Activated CD8-positive, alpha-beta memory T cell treated with anti-CD3 and anti-CD28 coated beads, Interleukin-2, amount 50 U/mL, for 1 hour (primary cell): ENCODE results near the gene JMJD1C.

Source experiments
- DNase-seq: peaks from one replicate; pipeline ENCODE4 v3.0.0-alpha.2; 2020; ENCODE audit errors: extremely low read depth

JMJD1C gene

DNA sequence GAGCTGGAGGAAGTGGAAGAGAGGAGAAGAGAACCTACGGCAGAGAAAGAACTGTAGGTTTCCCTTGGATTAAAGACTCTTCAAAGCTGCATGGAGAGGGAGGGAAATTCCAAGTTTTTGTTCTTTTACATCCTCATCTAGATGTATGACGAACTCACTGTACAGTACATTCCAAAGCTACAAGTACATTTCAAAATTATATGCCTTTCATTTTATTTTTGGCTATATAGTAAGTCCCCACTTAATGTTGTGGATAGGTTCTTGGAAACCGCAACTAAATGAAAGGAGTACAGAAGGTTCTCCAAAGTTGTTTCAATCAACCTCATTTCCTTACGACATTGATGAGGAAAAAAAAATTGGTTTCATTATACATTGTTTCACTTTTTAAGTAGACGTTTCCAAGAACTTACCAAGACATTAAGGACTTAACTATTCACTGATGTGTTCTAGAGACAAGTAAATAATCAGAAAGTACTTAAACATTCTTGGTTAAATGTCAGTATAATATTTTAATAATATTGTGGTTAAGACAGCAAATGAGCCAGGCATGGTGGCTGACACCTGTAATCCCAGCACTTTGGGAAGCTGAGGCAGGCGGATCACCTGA, 16.1 kb upstream of the JMJD1C start:
- no peak for DNase-seq

DNA sequence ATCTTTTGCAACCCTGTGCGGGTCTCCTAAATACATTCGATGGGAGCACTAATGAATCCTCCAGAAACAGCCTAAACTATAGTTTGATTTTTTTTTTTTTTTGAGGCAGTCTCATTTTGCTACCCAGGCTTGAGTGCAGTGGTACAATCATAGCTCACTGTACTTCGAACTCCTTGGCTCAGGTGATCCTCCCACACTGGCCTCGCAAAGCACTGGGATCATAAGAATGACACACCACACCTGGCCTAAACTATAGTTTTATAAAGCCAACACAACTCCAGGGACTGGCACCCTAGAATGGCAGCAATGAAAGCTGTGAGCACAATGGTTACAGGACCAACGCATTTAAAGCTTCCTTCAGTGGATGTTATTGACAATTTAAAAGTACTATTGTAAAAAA, 14.5 kb upstream of the JMJD1C start:
- no peak for DNase-seq

DNA sequence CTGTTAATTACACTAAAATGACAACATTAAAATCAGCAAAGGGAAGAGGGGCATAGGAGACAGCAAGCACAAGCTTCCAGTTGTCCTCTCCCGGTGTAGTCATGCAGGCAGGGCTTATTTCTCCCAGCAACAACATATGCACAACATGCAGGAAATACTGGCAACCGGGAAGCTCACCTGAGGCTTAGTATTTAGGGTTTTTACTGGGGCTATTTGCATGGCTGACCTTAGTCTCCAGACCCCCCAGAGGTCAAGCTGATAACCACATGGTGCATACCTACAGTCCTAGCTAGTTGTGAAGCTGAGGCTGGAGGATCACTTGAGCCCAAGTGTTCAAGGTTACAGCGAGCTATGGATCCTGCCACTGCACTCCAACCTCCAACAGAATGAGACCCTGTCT, 12.8 kb upstream of the JMJD1C start:
- no peak for DNase-seq

DNA sequence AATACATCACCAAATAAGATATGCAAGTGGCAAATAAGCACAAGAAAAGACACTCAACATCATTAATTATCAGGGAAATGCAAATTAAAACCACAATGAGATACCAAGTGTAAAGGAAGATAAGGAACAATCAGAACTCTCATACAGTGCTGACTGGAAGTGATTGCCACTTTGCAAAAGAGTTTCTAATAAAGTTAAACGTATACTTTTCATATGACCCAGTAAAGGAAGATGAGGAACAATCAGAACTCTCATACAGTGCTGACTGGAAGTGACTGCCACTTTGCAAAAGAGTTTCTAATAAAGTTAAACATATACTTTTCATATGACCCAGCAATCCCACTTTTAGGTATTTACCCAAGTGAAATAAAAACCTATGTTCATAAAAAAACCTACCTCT, 12.2 kb upstream of the JMJD1C start:
- no peak for DNase-seq

DNA sequence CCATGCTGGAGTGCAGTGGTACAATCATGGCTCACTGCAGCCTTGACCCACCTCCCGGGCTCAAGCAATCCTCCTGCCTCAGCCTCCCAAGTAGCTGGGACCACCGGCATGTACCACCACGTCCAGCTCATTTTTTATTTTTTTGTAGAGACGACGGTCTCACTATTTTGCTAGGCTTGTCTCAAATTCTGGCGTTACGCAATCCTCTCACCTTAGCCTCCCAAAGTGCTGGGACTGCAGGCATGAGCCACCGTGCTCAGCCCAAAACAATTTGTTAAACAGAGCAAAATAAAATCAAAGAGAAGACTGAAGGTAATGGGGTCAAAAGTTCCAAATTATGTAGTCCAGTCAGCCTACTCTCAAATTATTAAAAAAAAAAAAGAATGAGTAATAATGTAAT, 8.7 kb upstream of the JMJD1C start:
- no peak for DNase-seq

DNA sequence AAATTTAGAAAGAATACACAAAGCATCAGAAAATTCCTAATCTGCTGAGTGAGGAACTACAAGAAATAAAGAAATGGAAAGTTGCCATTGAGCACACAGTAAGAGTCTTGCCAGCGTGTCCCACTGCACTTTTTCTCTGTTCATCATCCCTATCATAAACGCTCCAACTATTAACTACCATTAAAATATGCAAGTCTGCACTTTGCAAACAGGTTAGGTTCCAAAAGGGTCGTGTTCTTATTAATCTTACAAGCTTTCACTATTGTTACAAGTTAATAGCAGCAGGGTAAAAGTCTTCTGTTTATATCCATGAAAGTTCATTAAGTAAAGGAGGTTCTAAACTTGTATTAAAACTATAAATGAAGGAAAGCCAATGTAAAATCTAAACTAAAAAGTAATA, 5.2 kb upstream of the JMJD1C start:
- no peak for DNase-seq

DNA sequence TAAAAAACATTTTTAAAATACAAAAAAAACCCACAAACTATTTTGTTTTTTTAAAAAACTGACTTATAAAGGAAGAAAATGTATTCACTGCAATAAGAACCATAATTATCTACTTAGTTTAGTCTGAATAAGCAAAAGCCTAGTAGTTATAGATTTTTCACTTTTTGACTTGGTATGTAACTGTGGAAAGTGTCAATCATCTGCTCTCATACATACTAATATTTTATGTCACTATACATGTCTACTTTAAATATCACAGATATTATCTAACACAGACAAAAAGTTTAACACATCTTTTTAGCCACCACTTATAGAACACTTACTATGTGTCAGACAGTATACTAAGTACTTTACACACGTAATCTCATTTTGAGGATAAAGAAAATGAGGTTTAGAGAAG, 3.2 kb upstream of the JMJD1C start:
- DNase-seq, result no peak

DNA sequence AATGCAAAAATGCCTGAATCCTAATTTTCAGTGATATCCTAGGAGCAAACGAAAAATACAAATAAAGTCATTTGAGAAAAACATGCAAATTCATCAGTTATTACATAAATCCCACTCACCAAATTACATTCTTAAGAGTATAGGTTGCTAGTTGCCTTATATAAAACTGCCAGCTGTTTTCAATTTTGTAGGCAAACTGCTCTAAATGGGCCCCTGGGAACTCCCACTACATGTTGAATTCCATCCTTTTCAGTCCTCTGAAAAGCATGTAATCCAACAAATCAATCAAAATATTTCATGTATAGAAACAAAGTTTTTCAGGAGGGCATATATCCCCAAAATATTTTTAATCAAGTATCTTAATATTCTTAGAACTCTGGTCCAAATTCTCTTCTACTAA, 2.1 kb upstream of the JMJD1C start:
- no peak for DNase-seq

DNA sequence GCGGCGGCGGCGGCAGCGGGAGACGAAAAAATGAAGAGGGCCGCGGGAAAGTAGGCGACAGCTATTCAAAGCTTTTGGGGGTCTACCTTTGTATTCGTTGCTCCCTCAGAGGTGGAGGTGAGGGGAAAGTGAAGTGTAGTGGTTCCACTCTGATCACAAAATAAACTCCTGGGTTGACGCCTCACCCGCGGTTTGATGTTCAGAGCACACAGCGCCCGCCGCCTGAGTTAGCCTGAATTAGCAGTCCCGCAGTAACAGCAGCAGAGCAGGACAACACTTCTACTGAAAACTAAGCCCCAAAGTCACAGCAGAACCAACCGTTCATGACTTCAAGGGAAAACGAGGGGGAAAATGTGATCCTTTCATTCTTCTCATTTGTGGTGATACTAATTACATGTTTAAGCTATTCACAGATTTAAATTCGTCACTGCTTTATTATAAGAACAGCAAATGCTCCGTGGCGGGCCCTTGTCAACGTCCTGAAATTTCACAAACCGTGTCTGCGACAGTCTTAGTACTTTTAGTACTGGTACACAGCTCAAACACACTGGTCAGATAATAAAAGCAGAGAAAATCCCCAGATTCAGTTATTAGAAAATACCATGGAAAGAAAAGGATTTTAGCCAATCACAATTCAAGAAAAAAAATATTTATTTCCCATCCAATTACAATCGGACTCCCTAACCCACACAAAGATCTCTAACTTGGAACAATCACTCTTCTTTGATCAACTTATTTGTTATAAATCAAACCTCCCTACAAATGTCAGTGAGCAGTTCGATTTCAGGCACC, 563 bp upstream of the JMJD1C start:
- DNase-seq, result no peak

DNA sequence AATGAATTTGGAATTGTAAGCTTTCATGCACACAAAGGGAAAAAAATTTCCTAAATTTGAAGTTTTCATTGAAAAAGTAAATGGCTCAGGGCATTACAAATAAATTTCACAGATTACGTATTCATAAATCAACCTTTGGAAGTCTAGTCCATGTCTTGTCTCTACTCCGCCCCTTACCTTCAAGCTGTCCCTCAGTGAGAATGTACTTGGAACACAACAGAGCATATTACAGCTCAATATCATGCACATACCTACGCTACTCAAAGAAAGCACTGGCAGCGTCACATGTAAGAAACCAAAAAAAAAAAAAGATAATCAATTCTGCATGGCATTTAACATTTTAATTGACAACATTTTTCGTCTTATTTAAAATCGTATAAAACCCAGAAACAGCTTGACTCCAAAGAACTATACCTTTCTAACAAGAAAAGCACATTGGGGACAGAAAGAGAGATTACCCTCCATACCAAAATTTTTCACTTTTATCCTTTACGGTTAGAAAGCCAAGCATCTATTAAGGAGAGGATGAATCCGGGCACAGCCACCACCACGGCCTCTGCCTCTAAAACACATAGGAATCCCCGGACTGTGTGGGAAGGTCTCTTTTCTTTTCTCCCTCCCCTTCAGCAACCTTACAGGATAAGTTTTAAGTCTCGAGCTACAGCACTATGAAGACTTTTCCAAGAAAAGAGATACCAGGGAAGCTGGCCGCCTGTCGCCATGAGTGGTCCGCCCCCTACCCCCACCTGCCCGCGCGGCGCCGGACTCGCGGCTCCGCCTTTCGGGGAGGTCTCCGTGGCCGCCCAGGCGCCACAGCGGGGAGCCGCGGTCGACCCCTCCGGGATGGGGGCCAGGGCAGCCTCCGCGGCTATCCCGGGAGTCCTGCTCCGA, 1.1 kb downstream of the JMJD1C start:
- DNase-seq, result no peak

DNA sequence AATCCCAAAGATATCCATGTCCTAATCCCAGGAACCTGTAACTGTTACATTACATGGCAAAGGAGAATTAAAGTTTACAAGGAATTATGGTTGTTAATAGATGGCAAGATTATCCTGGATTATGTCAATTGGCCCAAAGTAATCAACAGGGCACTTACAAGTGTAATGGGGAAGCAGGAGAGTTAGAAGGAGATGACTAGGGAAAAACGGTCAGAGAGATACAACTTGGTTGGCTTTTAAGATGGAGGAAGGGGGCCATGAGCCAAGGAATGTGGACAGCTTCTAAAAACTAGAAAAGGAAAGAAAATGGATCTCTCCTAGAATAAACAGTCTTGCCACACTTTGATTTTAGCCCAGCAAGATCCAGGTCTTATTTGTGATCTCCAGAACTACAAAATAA, 3.3 kb downstream of the JMJD1C start:
- no peak for DNase-seq

DNA sequence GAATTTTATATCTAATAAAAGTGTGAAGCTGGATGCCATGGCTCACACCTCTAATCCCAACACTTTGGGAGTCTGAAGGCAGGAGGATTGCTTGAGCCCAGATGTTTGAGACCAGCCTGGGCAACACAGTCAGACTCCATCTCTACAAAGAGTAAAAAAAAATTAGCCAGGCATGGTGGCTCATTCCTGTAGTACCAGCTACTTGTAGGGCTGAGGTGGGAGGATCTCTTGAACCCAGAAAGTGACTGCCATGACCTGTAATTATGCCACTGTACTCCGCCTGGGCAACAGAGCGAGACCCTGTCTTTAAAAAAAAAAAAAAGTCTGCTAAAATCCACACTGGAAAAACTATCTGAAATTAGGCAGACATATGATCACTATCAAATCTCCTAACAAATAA, 7.6 kb downstream of the JMJD1C start:
- no peak for DNase-seq

DNA sequence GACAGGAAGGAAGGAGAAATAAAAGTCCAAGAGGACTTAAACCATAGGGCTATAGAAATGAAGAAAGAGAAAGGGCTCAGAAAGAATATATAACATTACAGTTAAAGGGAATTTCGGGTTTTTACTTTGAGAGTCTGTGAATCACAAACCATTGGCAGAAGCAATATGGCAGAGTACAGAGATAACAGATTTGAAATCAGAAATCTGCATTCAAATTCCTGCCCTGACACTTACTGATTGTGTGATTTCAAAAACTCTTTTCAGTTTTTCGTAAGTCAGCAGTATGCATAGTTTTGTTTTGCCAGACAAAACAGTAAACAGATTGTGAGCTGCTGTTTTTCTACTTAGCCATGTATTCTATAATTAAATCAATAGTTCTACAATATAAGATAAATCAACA, 8.2 kb downstream of the JMJD1C start:
- DNase-seq, result no peak

DNA sequence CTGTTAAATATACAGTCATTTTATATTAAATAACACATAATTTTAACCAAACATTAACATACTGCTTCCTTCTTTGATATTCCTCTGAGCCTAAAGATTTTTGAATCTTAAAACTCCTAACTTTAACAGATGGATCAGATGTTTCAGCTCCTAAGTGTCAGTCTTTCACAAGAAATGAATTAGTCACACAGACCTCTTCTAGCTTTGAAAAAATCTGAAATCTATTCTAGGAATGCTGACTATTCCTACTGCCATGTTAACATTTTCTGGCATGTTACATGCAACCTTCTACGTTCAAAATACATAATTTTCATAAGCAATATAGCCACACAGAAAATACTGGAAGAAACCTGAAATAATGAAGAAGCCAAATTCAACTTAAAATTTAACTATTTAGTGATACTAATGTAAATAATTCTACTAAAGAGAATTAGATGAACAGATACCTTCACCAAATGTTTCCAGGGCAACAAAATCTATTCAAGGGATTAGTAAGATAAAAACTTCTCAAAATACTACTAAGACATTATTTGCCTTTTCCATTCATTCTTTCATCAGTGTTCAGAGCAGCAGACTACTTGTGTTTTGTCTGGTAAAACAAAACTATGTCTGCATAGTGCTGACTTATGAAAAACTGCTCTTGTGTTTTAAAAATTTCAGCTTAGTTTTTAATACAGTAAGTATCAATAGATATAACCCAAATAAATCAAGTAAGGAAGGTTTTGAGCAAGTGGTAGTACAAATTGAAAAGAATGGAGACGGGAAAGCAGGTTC, 9.2 kb downstream of the JMJD1C start:
- DNase-seq, result no peak

DNA sequence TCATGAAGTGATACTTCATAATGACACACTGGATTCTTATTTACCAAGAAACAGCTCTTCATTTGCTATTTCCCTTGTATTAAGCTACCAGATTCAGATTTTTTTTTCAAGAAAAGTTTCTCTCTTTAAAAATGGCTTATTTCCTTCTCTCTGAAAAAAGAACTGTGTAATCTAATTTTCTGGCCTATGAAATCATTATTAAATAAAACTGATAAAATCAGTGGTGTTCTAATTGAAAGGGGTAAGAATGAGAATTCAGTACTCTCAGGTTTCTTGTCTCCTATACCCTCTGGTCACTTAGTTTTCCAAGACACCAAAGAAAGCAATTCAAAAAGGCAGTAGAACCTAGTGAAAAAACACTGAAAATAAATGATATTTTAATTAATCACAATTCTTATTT, 10.3 kb downstream of the JMJD1C start:
- no peak for DNase-seq

DNA sequence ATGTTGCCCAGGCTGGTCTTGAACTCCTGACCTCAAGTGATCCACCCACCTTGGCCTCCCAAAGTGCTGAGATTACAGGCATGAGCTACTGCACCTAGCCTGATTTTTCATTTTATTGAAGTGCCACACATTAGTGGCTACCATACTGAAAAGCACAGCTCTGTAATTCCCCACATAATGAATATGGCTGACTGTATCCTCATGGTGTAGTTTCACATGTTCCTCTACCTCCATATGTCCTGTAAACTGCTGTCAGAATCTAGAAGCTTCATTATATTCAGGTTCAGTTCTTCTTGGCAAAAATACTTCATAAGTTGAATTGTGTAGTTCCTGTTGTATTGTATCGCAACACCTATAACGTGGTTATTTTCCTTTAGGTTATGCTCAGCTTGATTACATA, 11.1 kb downstream of the JMJD1C start:
- no peak for DNase-seq

DNA sequence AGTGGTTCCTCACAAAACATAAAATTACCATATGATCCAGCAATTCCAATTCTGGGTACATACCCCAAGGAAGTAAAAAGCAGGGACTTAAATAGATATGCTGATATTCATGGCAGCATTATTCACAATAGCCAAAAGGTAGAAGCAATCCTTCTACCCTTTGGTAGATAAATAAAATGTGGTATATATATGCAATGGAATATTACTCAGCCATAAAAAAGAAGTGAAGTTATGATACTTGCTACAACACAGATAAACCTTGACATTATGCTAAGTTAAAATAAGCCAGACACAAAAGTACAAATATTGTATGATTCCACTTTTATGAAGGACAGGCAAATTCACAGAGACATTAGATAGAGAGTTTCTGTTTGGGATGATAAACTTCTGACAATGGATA, 13.3 kb downstream of the JMJD1C start:
- DNase-seq, result no peak

DNA sequence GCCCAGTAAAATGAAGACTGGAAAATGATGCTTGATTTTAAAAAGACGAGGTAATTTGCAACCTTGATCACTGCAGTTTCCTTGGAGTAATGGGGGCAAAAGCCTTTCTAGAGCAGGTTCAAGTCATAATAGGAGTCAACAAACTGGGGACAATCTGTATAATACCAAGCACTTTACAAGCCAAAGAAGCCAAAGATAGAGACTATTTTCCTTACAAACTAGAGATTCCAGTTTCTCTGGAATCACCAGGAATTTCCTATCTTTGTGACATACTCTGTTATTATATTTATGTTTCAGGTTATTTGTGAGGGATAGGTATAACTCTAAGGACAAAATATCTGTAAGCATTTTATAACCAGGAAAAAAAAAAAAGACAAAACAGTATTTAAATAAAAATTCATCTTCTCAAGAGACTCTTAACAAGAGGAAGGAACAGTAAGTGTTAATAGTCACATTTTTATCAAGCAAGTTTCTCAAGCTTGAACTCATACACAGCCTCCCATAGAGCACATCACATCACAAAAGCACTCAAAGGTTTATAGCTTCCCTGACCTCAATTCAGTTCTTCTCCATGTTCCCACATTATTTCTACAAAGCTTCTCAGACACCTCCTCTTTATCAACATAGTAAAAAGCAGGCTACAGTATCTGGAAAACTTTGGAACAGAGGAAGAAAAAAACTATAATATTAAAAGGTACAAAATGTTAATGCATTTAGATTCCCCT, 18.9 kb downstream of the JMJD1C start:
- no peak for DNase-seq

DNA sequence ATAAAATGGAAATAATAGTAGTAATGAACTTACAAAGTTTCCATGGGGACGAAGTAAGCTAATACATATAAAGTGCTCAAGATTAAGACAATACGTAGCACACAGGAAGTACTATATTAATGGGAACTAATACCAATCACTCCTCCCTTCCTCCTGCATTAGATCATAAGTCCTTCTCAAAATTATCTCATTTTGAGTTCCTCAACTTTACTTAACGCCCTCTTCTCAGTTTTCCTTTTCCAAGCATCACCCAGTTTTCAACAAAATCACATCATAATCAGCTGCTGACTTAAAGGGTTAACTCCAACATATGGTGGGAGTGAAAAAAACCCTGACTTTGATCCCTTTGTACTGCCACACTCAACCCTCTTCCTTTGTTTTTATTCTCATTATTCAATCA, 24.4 kb downstream of the JMJD1C start:
- no peak for DNase-seq

DNA sequence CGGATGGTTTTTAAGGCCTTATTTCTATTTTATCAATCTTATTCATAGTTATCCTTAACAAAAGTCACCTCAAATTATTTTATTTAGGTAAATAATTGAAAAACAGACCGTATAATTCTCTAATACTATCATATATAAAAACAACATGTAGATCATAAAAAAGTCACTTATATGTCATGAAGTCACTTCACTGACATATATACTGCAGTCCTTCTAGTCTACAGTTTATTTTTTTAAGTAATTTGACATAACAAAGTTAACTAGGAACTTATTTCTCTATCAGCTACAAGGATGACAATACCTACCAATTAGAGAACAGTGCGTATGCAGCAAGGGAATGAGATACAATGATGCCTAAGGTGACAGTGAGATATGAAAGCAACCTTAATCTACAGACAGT, 26.2 kb downstream of the JMJD1C start:
- DNase-seq, result no peak
